Uterus (tissue), 4 donors: Measurements from ENCODE around the gene FBXO9. TPM values are rescaled to one million over a fixed set of nuclear protein-coding genes. Genes with fewer than 3 reads are reported as not detected.

ENCODE experiments used
- DNase-seq, 2 donors: peaks; one replicate each; pipeline ENCODE4 v3.0.0-alpha.2; 2019 to 2020
- H3K27ac ChIP-seq, 2 donors: fragments of 200-600 bp; sonication (generic); 1 replicate in 1 of 2; 2 replicates in 1 of 2; pipeline ENCODE4 v1.5.1; 2016 to 2018
- H3K27me3 ChIP-seq, 2 donors: fragments of 200-600 bp; sonication (generic); one replicate each; pipeline ENCODE4 v1.5.1; 2018 to 2019; ENCODE audit warnings: control low read depth in 1 of 2
- H3K36me3 ChIP-seq, 2 donors: fragments of 200-600 bp; sonication (generic); one replicate each; pipeline ENCODE4 v1.5.1; 2019; ENCODE audit warnings: control low read depth in 1 of 2
- H3K4me1 ChIP-seq, 2 donors: fragments of 200-600 bp; sonication (generic); one replicate each; pipeline ENCODE4 v1.5.1; 2018 to 2019; ENCODE audit warnings: control low read depth in 1 of 2
- H3K4me3 ChIP-seq, 2 donors: fragments of 200-600 bp; sonication (generic); 1 replicate in 1 of 2; 2 replicates in 1 of 2; pipeline ENCODE4 v1.5.1; 2018 to 2019; ENCODE audit warnings: mild to moderate bottlenecking in 1 of 2
- H3K9me3 ChIP-seq, 2 donors: fragments of 200-600 bp; sonication (generic); one replicate each; pipeline ENCODE4 v1.5.1; 2019; ENCODE audit warnings: control low read depth in 1 of 2
- POLR2A ChIP-seq, 2 donors: fragments of 450-650 bp; IDR thresholded peaks; one replicate each; pipeline ENCODE4 v1.6.1; 2016; ENCODE audit warnings: antibody characterized with exemption in 2 of 2, mild to moderate bottlenecking in 1 of 2, moderate library complexity in 1 of 2
- intact Hi-C: fragments of 100-400 bp; cut with DNase I; formaldehyde crosslinking; loops from one replicate; pipeline ENCODE4 v1.15.1; 2023; ENCODE audit warnings: low total_unique reads
- total RNA-seq, 4 donors: library from RNA; depleted of rRNA in 3 of 4; stranded (reverse); fragments of >200 nt in 3 of 4; gene quantifications; one replicate each; pipeline versions ENCODE4 v1.1.0 to v1.2.4, GENCODE V29; 2014 to 2023
- TF ChIP-seq, protein P1 (sequence below), 4 experiments: fragments of 200-600 bp in 2 of 4; fragments of 450-650 bp in 2 of 4; sonication (generic) in 2 of 4; IDR thresholded peaks; one replicate each; pipeline ENCODE4 v1.5.1; 2016 to 2019; ENCODE audit warnings: antibody characterized with exemption in 4 of 4, mild to moderate bottlenecking in 2 of 4, moderate library complexity in 1 of 4
- donor health status: DM: yes; HTN: yes; CAD: no.

Gene FBXO9
- total RNA-seq, 4 donors from 2014 or later: 13.8 to 138 (median 34.4) TPM

DNA sequence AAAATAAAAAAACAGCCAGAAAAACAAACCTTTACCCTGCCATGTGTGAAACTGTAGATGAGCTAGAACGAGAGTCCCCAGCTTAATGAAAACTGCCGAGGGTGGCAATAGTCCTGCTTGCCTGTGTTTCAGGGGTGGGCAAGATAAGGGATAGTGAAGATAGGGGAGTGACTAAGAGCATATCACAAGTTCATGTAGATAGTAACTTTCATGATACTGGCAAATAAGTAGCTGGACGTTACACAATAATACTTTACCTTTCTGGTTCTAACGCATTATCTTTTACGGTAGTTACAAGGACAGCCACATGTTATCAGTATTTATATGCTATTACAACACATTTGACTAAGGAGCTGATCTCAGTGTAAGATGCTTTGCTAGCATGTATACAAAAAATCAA, 9.3 kb upstream of the FBXO9 start:
- H3K4me3 ChIP-seq: no peak overlapping the region
- DNase-seq: no peak
- H3K27me3 ChIP-seq: no peaks in the 10 kb centered on the region
- no peaks in the 10 kb centered on the region for H3K36me3 ChIP-seq
- no peak overlapping the region for H3K27ac ChIP-seq
- peaks cover 0 to 3% of the 10 kb centered on the region in 2 donors for H3K4me1 ChIP-seq
- TF ChIP-seq, protein P1, sequence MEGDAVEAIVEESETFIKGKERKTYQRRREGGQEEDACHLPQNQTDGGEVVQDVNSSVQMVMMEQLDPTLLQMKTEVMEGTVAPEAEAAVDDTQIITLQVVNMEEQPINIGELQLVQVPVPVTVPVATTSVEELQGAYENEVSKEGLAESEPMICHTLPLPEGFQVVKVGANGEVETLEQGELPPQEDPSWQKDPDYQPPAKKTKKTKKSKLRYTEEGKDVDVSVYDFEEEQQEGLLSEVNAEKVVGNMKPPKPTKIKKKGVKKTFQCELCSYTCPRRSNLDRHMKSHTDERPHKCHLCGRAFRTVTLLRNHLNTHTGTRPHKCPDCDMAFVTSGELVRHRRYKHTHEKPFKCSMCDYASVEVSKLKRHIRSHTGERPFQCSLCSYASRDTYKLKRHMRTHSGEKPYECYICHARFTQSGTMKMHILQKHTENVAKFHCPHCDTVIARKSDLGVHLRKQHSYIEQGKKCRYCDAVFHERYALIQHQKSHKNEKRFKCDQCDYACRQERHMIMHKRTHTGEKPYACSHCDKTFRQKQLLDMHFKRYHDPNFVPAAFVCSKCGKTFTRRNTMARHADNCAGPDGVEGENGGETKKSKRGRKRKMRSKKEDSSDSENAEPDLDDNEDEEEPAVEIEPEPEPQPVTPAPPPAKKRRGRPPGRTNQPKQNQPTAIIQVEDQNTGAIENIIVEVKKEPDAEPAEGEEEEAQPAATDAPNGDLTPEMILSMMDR (IDR thresholded peaks at IDR 0.05): no peak
- no peak for TF ChIP-seq POLR2A (IDR thresholded peaks at IDR 0.05)
- no peaks in the 10 kb centered on the region for H3K9me3 ChIP-seq
- intact Hi-C loops: loop anchor here (10.0 kb wide), 1 partner anchor 161 kb away; no protein-coding TSS in a partner anchor

DNA sequence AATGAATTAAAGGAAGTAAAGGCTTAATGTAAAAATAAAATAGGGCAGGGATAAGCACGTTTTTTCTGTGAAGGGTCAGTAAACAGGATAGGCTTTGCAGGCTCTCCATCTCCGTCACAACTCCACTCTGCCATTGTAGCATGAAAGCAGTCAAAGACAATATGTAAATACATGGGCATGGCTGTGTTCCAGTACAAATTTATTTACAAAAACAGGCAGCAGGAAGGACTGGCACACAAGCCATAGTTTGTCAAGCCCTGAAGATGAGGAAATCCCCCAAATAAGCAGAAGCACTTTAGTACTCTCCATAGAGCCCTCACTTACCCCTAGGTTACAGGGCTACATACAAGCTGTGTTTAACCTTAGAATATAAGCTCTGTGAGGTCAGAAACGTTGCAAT, 8.9 kb upstream of the FBXO9 start:
- Histone ChIP-seq H3K4me1 (peaks cover 0 to 3% of the 10 kb centered on the region in 2 donors), H3K9me3 (no peaks in the 10 kb centered on the region)

DNA sequence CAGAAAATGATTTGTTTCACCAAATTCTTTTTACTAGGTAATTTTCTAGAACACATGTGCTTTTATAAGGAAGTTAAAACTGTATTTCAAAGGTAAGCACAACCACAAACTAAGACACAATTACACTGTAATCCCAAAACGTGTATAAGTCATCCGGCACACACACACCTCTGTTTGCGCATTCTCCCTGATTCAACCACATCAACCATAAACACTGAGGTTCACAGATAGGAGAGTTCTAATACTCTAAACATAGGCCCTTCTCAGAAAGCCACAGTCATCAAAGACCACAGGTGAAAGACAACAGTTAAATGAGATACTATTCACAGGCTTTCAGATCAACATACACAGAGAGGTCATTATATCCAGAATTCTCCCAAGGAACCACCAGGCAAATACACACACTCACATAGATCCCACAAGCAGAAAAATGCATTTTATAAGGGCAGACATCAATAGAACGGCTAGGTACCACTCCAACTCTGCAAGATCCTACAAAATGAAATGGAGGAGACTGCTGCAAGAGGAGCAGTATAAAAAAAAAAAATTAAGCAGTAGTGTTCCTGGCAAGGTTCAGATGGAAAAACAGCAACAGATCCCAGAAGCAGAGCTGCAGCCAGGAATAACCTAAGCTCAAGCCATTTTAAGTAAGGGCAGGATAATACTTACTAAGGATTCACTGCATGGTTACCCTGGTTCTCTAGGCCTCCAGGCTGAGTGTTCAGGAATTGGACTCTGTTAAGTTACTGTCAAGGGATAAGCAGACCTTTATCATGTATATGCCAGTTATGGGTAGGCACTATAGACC, 6.6 kb upstream of the FBXO9 start:
- TF ChIP-seq, protein P1 (IDR thresholded peaks at IDR 0.05): no peak
- no peak for TF ChIP-seq POLR2A (IDR thresholded peaks at IDR 0.05)
- DNase-seq: no peak
- intact Hi-C loops: loop anchor here (10.0 kb wide), 1 partner anchor 164 kb away; no protein-coding TSS in a partner anchor
- H3K36me3 ChIP-seq: no peaks in the 10 kb centered on the region
- no peaks in the 10 kb centered on the region for H3K9me3 ChIP-seq
- H3K4me1 ChIP-seq: peaks cover 0 to 10% of the 10 kb centered on the region in 2 donors
- no peak overlapping the region for H3K27ac ChIP-seq
- no peak overlapping the region for H3K4me3 ChIP-seq
- H3K27me3 ChIP-seq: no peaks in the 10 kb centered on the region

More for the DNA sequence above, 8.9 kb upstream of the FBXO9 start:
- Histone ChIP-seq H3K4me3 (no peak overlapping the region), H3K27ac (no peak overlapping the region), H3K36me3 (no peaks in the 10 kb centered on the region), H3K27me3 (no peaks in the 10 kb centered on the region)
- DNase-seq: no peak
- intact Hi-C loops: loop anchor here (10.0 kb wide), 1 partner anchor 161 kb away; no protein-coding TSS in a partner anchor
- TF ChIP-seq POLR2A (IDR thresholded peaks at IDR 0.05): no peak
- TF ChIP-seq, protein P1 (IDR thresholded peaks at IDR 0.05): no peak

DNA sequence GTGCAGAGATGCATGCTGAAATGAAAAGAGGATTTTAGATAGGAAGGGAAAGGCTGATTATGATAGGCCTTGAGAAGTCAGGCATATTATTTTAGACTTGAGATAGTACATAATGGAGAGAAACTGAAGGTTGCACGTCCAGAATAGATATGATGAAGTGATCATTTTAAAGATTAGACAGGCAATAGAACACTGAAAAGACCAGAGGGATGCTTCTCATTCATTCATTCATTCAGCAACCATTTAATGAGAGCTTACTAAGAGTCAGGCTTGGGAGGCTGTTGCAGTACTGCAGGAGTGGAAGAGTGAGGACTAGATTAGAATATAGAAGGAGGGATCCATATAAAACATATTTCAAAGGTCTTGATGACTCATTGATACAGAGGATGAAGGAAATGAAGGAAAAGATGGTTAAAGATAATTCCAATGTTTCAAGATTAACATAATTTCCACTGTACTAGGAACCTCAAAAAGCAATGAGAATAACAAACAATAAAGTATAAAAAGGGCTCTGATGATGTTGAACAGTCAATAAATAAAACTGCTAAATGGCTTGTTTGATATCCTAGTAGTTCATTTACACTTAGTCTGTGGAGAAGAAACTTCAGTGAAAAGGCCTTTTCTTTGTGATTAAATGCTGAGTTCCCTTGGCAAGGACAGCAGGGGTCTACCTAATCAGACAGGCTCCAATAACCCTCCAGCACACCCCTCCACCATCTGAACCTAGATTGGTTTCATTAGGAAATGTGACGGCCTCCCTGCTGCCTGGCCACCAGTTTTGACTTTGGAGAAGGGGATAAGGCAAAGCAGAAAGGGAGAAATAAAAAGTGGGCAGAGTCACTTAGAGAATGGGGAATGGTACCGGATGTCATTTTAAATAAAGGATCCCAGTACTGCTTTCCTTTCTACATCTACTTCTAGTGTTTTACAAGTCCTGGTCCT, 5.3 kb upstream of the FBXO9 start:
- intact Hi-C loops: loop anchor here (10.0 kb wide), 1 partner anchor 165 kb away; no protein-coding TSS in a partner anchor
- no peak for DNase-seq
- peak overlapping the region in 1 of 2 donors; percentile 77 for H3K4me3 ChIP-seq
- H3K9me3 ChIP-seq: no peaks in the 10 kb centered on the region
- TF ChIP-seq, protein P1 (IDR thresholded peaks at IDR 0.05): no peak
- no peak for TF ChIP-seq POLR2A (IDR thresholded peaks at IDR 0.05)
- peaks cover 0 to 10% of the 10 kb centered on the region in 2 donors for H3K4me1 ChIP-seq
- H3K27me3 ChIP-seq: no peaks in the 10 kb centered on the region
- no peaks in the 10 kb centered on the region for H3K36me3 ChIP-seq
- peak overlapping the region in 1 of 2 donors; percentile 95 for H3K27ac ChIP-seq
